Activated gamma-delta T cell (primary cell): Measurements from ENCODE around the gene HCFC1.

ENCODE experiments used
- DNase-seq: peaks from one replicate; lab custom pipeline; 2025; lab: John Stamatoyannopoulos, UW

HCFC1 gene

DNA sequence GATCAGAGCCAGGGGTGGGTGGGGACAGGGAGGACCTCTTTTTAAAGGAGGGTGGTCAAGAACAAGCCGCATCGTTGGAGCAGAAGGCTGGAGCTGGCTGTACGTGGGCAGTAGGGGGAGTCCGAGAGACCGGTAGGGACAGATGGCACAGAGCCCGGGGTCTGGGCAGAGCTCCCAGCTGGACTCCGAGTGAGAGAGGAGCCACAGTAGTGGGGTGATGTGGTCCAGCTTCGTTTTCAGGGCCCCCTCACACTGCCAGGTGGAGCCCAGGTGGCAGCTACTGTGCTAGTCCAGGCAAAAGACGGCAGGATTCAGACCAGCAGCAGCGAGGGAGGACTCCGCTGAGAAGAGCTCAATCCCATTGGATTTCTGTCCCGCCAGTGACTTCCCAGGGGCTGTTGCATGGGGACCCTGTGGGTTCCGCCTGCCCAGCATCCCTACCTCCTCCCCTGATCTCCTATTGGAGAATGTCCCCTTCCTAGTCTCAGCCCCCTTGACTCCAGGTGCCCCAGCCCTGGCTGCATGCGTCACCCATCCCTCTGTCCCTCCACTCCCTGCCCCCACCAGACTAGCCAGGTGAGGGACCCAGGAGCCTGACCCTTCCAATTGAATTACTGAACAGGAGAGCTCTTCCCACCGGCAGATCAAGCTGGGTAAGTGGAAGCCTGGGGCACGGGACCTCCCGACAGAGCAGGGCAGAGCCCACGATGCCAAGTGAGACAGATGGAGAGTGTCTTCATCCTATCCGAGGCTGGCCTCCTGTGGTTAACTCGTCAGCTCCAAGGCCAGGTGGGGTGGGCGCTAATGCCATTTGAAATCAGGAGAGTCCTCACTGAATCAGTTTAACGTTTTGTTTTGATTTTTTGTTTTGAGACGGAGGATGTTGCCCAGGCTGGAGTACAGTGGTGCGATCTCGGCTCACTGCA, 48.4 kb downstream of the HCFC1 start:
- no peak for DNase-seq

DNA sequence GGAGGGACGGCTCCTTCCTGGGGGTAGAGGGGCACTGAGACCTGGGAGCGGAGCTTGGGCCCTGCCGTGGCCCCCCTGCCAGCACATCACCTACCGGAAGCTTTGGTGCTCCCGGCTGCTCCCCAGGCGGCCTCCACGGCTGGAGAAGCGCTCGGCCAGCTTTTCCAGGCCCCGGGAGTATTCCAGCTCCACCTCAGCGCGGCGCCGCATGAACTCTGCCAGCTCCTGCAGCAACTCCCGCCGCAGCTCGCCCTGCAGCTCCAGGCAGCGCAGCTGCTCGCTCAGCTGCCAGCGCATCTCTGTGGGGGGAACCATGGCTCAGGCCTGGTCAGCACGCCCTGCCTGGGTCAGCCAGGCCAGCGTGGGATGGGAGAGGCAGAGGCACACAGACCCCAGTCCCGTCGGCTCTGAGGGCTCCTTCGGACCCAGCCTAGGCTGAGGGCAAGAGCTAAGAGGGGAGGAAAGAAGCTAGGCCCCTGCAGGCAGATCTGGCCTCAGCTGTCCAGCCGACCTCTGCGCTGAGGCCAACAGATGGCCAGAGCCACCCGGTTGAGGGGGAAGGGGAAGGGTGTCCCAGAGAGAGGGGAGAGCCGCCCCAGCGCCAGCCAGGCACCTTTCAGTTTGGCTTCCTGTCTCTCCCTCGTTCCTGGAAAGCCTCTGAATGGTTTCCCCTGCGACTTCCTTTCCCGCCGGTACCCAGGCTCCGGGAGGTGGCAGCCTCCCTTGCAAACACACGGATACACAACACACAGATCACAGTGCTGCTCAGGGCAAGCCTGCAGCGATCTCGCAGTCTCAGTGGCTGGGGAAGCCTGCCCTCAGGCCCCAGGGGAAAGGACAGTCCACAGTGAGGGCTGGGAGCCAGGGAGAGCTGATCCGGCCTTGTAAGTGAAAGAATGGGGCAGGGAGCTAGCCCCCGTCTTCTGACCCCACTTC, 49.8 kb downstream of the HCFC1 start:
- no peak for DNase-seq

DNA sequence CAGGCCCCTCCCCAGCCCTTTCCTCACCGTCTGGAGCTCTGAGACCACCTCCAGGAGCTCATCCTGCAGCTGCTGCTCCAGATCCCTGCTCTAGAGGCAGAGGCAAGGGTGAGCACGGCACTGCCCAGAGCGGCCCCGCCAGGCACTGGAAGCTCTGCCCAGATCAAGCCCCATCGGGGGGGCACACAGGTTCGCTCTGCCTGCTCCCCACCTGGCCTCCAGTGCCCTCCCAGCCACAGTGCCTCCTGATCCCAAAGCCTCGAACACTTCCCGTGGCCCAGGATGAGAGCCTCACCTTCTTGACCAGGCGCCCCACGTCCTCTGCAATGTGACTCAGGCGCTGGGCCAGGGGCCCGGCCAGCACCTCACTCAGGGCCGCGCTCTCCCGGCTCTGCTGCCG, 50.5 kb downstream of the HCFC1 start:
- DNase-seq = no peak

DNA sequence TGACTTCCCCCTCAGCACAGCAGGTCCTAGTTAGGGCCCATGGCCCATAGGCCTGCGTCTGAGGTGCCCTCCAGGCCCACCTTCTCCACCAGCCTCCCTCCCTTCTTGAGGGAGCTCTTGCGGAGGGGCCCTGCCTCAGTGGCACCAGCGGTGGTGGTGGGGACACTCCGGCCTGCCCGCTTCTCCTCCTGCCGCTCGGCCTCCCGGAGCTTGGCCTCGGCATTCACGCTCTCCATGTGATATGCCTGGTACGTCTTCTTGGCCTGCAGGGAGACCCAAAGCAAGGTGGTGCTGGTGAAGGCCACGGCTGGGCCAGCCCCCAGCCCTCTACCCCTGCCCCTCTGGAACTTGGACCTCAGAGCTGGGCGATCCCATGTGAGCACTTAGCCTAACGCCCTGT, 51.1 kb downstream of the HCFC1 start:
- DNase-seq = no peak

DNA sequence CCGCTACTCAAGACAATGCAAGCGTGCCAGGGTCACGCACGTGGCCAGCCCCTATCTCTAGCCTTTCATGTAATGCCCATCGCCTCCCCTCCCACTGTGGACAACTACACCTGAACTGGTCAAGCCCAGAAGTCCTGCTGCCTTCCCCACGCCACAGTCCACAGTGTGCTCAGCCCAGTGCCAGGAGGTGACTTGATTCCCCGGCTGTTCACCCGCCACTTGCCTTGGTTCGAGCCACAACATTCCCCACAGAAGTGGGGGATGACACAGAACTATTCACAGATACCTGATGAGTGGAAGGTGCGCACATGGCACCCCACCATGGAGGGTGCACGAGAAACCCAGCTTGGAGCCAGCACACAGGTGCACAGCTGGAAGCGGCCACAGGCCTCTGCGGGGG, 52.3 kb downstream of the HCFC1 start:
- no peak for DNase-seq

DNA sequence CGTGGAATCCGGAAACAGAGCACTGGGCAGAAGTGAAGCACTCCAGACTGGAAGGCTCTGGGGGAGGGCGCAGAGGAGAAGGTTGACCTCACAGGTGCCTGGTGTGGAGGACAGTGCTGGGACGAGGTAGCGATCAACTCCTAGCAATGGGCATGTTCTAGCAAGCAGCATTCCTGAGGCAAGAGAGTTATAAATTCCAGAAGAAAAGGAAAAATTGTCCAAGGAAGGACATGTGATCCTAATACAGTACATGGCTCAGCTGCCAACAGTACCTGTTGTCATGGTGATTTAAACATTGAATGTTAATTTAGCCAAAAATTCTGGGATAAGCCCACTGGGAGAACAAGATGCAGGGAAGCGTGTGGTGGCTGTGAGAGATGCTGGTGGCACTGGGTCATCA, 53.7 kb downstream of the HCFC1 start:
- no peak for DNase-seq

DNA sequence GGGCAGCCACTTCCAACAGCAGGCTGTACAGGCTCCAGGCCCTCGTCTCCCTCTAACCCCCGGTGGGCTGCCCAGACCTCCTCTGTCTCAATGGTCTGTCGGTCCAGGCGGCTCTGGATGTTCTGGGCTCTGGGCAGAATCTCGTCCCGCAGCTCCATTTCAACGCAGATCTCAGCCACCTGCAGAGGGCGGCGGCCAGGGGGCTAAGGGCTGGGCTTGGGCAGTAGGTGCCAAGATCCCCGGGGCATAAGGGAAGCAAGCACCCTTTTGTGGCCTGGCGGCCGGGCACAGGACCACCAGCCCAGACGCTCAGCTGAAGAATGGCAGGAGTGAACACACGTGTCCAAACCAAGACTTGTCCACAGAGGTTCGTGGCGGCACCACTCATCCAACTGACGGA, 57.9 kb downstream of the HCFC1 start:
- DNase-seq = no peak

DNA sequence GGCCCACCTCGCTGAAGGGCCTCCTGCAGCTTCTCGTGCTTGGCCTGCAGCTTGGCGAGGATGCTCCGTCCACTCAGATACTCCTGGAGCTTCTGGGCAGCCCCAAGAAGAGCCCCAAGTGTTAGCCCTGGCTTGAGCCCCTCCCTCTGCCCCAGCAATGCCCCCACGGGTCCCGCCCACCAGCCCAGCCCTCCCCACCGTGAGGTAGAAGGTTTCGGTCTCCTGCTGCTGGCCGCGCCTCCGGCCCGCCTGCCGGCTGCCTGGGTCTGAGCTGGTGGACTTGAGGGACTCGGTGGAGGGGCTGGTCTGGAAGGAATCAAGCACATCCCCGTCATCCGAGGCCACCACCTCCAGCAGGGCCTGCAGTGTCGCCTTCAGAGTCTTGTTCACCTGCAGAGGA, 58.4 kb downstream of the HCFC1 start:
- DNase-seq = no peak

DNA sequence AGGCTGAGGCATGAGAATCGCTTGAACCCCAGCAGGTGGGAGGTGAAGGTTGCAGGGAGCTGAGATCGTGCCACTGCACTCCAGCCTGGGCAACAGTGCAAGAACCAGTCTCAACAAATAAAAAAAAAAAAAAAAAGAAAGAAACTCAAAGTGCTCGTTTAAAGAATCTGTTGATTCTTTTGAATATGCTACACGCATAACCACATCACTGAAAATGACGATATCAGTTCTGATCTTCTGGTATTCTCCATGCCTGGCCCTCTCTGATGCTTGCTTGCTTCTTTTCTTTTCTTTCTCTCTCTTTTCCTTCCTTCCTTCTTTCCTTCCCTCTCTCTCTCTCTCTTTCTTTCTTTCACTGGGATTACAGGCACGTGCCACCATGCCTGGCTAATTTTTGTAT, 59.8 kb downstream of the HCFC1 start:
- no peak for DNase-seq

DNA sequence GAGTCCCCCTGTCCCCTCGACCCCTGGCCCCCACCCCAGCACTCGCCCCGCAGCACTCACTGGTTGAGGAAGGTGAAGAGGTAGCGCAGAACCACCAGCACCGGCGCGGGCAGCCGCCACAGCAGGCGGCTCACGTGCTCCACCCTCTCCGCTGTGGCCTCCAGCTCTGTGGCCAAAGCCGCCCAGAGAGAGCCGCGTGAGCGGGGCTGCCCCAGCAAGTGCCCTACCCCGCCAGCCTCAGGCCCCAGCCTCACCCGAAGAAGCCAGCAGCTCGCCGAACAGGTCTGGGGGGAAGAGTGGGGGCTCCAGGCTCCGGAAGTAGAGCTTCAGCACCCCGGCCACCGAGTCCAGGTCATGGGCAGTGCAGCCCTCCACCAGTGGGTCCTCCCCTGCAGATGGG, 61.2 kb downstream of the HCFC1 start:
- DNase-seq = no peak

DNA sequence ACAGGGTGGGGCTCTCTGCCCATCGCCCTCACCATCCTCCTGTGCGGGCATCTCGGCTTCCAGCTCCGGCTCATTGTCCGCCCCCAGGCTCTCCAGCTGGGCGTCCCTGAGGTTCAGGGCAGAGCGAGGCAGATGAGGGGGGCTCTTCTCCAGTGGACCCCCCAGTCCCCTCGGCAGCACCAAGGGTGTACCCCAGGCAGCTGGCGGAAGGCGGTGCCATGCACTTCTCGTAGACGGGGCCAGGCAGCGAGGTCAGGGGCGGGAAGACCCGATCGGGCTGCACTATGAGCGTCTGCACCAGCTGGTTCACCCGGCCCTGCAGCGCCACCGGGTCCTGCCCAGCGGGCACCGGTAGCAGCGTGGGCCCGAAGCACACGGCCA, 61.6 kb downstream of the HCFC1 start:
- DNase-seq = no peak

DNA sequence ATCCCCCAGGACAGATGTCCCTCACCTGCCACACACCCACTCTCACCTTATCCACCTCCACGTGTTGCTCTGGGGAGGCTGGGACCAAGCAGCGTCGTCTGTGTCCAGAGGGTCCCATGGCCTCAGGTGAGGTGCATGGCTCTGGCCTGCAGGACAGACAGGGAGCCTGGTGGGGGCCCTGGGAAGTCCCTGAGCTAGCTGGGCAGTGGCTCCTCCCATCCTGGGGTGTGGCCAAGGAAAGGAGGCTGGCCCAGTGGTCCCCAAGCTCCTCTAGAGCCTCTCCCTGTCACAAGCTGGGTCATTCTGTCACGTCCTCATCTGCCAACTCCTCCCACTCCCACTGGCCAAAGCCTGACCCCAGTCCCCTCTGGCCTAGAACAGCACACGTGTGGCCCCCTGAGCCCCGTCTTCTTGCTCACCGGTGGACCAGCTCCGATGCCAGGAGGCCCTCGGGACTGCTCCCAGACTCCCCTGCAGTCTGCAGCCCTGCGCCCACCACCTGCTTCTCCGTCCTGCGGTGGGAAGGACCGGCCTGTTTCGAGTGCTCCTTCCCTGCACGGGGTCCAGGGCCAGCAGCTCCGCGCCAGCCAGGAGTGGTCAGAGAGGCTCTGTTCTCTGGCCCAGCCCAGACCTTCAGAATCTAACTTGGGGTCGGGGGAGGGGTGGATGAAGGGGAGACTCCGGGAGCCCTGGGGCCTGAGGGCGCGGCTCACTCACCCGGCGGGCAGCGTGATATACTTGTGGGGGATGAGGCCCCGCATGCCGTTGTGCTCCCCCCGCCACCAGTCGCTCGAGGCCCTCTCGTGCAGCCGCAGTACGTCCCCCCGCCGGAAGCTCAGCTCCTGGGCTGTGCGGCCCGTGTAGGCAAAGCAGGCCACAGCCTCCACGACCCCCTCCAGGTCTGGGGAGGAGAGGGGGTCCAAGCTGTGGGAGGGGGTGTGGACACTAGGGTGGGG, 62.3 kb downstream of the HCFC1 start:
- no peak for DNase-seq

DNA sequence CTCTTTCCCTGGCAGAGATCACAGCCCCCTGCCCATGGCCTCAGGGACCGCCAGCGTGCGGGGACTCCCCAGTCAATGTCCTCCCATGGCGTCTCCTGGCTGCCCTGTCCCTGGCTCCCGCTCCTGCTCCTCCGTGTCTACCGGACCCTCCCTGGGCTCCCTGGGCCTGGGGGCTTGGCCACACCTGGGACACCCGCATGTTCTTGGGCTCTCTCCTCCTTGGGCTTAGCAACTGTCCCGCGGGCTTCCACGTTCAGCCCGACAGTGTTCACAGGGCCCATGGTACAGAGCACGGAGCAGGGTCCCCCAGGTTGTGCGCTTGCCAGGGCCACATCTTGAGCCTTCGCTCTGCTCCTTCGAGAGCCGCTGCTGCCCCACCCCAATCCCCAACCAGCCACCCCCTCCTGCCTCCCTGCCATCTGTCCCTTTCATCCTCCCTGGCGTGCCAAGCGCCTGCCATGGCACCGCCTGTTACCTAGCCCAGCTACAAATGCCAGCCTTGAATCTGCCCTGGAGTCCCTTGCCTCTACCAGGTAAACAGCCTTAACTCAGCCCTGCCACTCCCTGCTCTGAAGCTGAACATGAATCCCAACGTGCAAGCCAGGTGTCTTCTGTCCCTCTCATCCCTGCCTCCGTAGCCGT, 63.3 kb downstream of the HCFC1 start:
- no peak for DNase-seq

DNA sequence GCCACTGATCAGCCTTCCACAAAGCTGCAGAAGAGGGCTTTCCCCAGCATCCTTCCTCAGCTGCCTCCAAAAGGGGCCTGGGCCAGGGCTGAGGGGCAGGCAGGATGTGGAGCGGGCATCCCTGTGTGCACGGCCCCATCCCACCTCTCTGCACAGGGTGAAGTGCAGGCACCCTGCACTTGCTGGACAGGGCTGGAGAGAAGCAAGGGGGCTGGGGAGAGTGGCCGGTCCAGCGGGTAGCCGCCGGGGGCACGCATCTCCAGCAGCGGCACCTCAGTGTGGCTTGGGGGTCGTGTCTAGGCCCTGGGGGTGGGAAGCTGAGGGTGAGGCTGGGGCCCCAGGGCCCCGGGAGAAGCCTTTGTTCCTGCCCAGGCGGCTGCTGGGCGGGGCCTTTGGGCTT, 64.2 kb downstream of the HCFC1 start:
- DNase-seq = no peak

DNA sequence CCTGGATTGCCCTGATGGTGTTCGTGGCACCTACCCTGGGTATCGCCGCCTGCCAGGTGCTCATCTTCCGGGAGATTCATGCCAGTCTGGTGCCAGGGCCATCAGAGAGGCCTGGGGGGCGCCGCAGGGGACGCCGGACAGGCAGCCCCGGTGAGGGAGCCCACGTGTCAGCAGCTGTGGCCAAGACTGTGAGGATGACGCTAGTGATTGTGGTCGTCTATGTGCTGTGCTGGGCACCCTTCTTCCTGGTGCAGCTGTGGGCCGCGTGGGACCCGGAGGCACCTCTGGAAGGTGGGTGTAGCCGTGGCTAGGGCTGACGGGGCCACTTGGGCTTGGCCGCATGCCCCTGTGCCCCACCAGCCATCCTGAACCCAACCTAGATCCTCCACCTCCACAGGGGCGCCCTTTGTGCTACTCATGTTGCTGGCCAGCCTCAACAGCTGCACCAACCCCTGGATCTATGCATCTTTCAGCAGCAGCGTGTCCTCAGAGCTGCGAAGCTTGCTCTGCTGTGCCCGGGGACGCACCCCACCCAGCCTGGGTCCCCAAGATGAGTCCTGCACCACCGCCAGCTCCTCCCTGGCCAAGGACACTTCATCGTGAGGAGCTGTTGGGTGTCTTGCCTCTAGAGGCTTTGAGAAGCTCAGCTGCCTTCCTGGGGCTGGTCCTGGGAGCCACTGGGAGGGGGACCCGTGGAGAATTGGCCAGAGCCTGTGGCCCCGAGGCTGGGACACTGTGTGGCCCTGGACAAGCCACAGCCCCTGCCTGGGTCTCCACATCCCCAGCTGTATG, 65.3 kb downstream of the HCFC1 start:
- peak; percentile 48 for DNase-seq

DNA sequence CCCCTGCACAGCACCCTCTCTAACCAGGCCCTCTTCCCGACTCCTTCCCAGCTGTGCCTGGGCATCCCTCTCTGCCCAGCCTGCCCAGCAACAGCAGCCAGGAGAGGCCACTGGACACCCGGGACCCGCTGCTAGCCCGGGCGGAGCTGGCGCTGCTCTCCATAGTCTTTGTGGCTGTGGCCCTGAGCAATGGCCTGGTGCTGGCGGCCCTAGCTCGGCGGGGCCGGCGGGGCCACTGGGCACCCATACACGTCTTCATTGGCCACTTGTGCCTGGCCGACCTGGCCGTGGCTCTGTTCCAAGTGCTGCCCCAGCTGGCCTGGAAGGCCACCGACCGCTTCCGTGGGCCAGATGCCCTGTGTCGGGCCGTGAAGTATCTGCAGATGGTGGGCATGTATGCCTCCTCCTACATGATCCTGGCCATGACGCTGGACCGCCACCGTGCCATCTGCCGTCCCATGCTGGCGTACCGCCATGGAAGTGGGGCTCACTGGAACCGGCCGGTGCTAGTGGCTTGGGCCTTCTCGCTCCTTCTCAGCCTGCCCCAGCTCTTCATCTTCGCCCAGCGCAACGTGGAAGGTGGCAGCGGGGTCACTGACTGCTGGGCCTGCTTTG, 66.0 kb downstream of the HCFC1 start:
- no peak for DNase-seq

DNA sequence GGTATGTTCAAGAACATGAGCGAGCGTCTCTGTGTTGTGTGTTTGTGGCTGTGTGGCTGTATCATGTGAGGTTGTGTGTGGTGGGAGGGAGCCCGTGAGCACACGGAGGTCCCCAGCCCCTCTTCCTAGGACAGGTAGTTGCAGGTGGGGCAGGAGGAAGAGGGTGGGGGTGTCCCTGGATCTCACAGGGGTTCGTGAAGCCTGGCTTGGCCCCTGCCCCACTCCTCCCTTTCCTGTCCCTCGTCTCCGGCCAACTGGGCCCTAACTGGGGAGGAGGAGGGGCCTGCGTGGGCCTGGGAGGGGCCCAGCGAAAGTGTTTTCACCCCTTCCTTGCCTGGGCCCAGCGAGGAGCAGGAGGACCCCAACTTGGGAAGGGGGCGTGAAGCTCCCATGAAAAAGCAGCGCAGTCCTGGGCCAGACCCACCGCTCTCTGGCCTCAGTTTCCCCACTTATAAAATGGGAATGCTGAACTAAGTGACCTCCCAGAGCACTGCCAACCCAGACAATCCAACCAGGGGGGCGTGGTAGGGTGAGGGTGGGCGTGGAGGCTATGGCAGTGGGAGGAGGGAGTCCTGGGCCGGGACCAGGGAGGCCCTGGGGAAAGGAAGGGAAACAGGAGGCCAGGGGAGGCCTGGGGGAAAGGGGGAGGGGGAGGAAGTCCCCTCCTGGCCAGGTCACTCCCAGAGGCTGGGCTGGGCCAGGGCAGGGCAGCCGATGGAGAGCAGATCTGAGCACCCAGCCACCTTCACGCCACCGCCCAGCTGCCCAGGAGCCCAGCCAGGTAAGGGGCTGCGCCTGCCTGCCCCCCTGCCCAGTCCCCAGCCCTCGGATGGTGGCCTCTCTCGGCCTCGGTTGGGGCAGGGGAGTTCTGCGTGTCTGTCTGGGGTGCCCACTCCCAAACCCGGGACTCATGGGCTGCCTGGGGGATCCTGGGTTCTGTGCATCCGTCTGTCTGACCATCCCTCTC, 67.3 kb downstream of the HCFC1 start, which contains the start of gene AVPR2:
TSS of gene AVPR2 (plus strand) at position 683 of the 967 bp plus-strand sequence. CDS start 473 bp downstream, outside the sequence.
- no peak for DNase-seq

DNA sequence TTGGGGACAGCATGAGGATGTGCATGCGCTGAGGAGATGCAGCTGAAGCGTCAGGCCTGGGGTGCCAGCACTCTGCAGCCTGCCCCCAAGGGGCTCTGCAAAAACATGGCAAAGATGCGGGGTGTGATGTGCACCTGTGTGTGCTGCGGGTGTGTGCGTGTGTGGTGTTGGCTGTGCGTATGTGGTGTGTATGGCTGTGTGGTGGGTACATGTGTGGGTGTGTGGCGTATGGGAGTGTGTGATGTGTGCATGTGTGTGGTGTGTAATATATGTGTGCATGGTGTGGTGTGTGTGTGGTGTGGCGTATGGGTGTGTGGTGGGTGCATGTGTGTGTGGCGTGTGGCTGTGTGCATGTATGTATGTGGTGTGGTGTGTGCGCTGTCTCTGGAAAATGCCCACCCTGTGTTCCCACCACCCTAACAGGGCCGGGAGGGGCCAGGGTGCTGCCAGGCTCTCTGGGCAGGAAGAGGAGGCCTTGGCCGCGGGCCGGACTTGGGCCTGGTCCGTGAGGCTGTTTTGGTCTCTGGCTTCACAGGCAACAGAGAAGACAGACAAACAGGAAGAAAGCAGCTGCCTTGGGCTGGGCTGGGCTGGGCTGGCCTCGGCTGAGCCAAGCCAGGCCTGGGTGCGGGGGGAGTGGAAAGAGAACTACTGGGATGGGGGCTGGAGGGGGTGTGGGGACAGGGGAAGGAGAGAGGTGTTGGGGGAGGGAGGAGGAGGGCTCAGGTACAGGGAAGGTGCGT, 68.2 kb downstream of the HCFC1 start:
- no peak for DNase-seq
